Hepatocyte (in vitro differentiated cells): ENCODE results near the gene KCNJ1. TPM values are rescaled to one million over a fixed set of nuclear protein-coding genes. Genes with fewer than 3 reads are reported as not detected.

Experiments
- DNase-seq: peaks from one replicate; pipeline ENCODE4 v3.0.0-alpha.2; 2016; ENCODE audit warnings: low spot score
- H2AFZ ChIP-seq: fragments of 200-600 bp; sonication (generic); 2 replicates; pipeline ENCODE4 v1.6.0; 2016; ENCODE audit warnings: antibody characterized with exemption, mild to moderate bottlenecking
- H3K27ac ChIP-seq: fragments of 200-600 bp; sonication (generic); 2 replicates; pipeline ENCODE4 v1.5.1; 2016; ENCODE audit warnings: mild to moderate bottlenecking
- H3K27me3 ChIP-seq: fragments of 200-600 bp; sonication (generic); 2 replicates; pipeline ENCODE4 v1.6.1; 2016
- H3K36me3 ChIP-seq: fragments of 200-600 bp; sonication (generic); replicated peaks from 2 replicates; pipeline ENCODE4 v1.5.1; 2016; ENCODE audit warnings: low read depth; ENCODE audit not compliant: insufficient read depth
- H3K4me1 ChIP-seq: fragments of 200-600 bp; sonication (generic); 2 replicates; pipeline ENCODE4 v1.5.1; 2016; ENCODE audit warnings: mild to moderate bottlenecking, moderate library complexity; ENCODE audit not compliant: insufficient read depth
- H3K4me2 ChIP-seq: fragments of 200-600 bp; sonication (generic); 2 replicates; pipeline ENCODE4 v1.6.0; 2016
- H3K4me3 ChIP-seq: fragments of 200-600 bp; sonication (generic); 2 replicates; pipeline ENCODE4 v1.5.1; 2016; ENCODE audit warnings: mild to moderate bottlenecking
- H3K79me2 ChIP-seq: fragments of 200-600 bp; sonication (generic); 2 replicates; pipeline ENCODE4 v1.6.0; 2017; ENCODE audit warnings: mild to moderate bottlenecking
- H3K9me2 ChIP-seq: fragments of 200-600 bp; sonication (generic); replicated peaks from 2 replicates; pipeline ENCODE4 v1.6.0; 2017; ENCODE audit warnings: mild to moderate bottlenecking; ENCODE audit not compliant: insufficient read depth
- H3K9me3 ChIP-seq: fragments of 200-600 bp; sonication (generic); 2 replicates; pipeline ENCODE4 v1.5.1; 2016; ENCODE audit warnings: low read depth, mild to moderate bottlenecking
- H4K20me1 ChIP-seq: fragments of 200-600 bp; sonication (generic); 2 replicates; pipeline ENCODE4 v1.6.0; 2016; ENCODE audit warnings: mild to moderate bottlenecking; ENCODE audit not compliant: insufficient read depth, poor library complexity, severe bottlenecking
- CTCF ChIP-seq: fragments of 200-600 bp; sonication (generic); IDR thresholded peaks from 2 replicates; pipeline ENCODE4 v1.5.1; 2016; ENCODE audit warnings: antibody characterized with exemption, mild to moderate bottlenecking; ENCODE audit not compliant: poor library complexity
- EZH2 ChIP-seq: fragments of 200-600 bp; sonication (generic); IDR thresholded peaks from 2 replicates; pipeline ENCODE4 v1.6.1; 2016; ENCODE audit warnings: antibody characterized with exemption, mild to moderate bottlenecking, borderline replicate concordance
- EZH2phosphoT487 ChIP-seq: fragments of 200-600 bp; sonication (generic); IDR thresholded peaks from one replicate; pipeline ENCODE4 v1.6.1; 2018; ENCODE audit warnings: antibody characterized with exemption, mild to moderate bottlenecking, low read depth, moderate library complexity; ENCODE audit not compliant: unreplicated experiment, severe bottlenecking
- WGBS: methylation state at CpG from one replicate; pipeline ENCODE4 v1.1.6; 2016; ENCODE audit warnings: low lambda C conversion rate; ENCODE audit errors: missing lambda C conversion rate; 5-methylcytosine and 5-hydroxymethylcytosine counted together
- polyA plus RNA-seq: library from polyadenylated mRNA; unstranded; fragments of >200 nt; fragmentation: Nextera tagmentation; extraction: Ambion mirVana; gene quantifications from 2 replicates; pipeline ENCODE4 v1.2.1, GENCODE V29; 2016
- total RNA-seq: library from RNA; depleted of rRNA; stranded (reverse); fragments of >200 nt; gene quantifications from 2 replicates; pipeline ENCODE4 v1.2.3, GENCODE V29; 2014

The KCNJ1 gene
- total and polyA plus RNA-seq, 2 experiments from 2014 or later, result not detected

- WGBS, result 11% methylated on average over 9 of the region's 9 CpGs
- peak overlapping the region; percentile 32 for H3K4me2 ChIP-seq
These were observed 52.0 kb downstream of the KCNJ1 start for GRCh38 chr11:128814856-128815705.

GRCh38 chr11:128813729-128814128, 53.4 kb downstream of the KCNJ1 start:
- DNase-seq, result no peak
- Histone ChIP-seq H2AFZ (no peak overlapping the region), H3K27me3 (no peaks in the 10 kb centered on the region), H3K27ac (no peak overlapping the region), H3K4me3 (no peak overlapping the region), H3K36me3 (no peaks in the 10 kb centered on the region), H3K4me2 (no peak overlapping the region), H4K20me1 (no peaks in the 10 kb centered on the region), H3K4me1 (no peaks in the 10 kb centered on the region), H3K9me3 (no peaks in the 10 kb centered on the region), H3K9me2 (no peaks in the 10 kb centered on the region), H3K79me2 (no peaks in the 10 kb centered on the region)
- 92% methylated on average over 4 of the region's 4 CpGs for WGBS
- no peak for TF ChIP-seq CTCF
- no peak for TF ChIP-seq EZH2phosphoT487
- no peak for TF ChIP-seq EZH2

More at GRCh38 chr11:128814856-128815705, 52.0 kb downstream of the KCNJ1 start:
- no peaks in the 10 kb centered on the region for H3K27me3 ChIP-seq
- H3K36me3 ChIP-seq, result no peaks in the 10 kb centered on the region
- H3K79me2 ChIP-seq, result no peaks in the 10 kb centered on the region
- no peaks in the 10 kb centered on the region for H3K9me3 ChIP-seq
- H4K20me1 ChIP-seq, result no peaks in the 10 kb centered on the region
- peak overlapping the region; percentile 12 for H3K27ac ChIP-seq
- peak; percentile 82 for DNase-seq
- no peak for TF ChIP-seq EZH2
- no peak for TF ChIP-seq EZH2phosphoT487
- no peak for TF ChIP-seq CTCF
- H3K9me2 ChIP-seq, result no peaks in the 10 kb centered on the region
- no peak overlapping the region for H2AFZ ChIP-seq
- no peaks in the 10 kb centered on the region for H3K4me1 ChIP-seq
- no peak overlapping the region for H3K4me3 ChIP-seq

- H3K27ac ChIP-seq, result no peak overlapping the region
- H3K4me1 ChIP-seq, result no peaks in the 10 kb centered on the region
- no peak overlapping the region for H3K4me2 ChIP-seq
- H3K36me3 ChIP-seq, result no peaks in the 10 kb centered on the region
- TF ChIP-seq EZH2 (no peak), CTCF (no peak), EZH2phosphoT487 (no peak)
- no peaks in the 10 kb centered on the region for H4K20me1 ChIP-seq
- H3K9me3 ChIP-seq, result no peaks in the 10 kb centered on the region
- H3K79me2 ChIP-seq, result no peaks in the 10 kb centered on the region
- DNase-seq, result no peak
- H3K9me2 ChIP-seq, result no peaks in the 10 kb centered on the region
- 86% methylated on average over 8 of the region's 8 CpGs for WGBS
- no peak overlapping the region for H2AFZ ChIP-seq
- no peaks in the 10 kb centered on the region for H3K27me3 ChIP-seq
- H3K4me3 ChIP-seq, result no peak overlapping the region
These were observed 56.1 kb downstream of the KCNJ1 start for GRCh38 chr11:128810784-128811514.
